NB4 (cell line): ENCODE data around the gene HCK.

Experiments used
- POLR2A ChIP-seq: IDR thresholded peaks from 2 replicates; pipeline ENCODE4 v1.6.1; 2011; ENCODE audit warnings: mild to moderate bottlenecking; ENCODE audit not compliant: insufficient read length; ENCODE audit errors: extremely low read depth
- TF ChIP-seq, protein P1 (sequence below): IDR thresholded peaks from one replicate; pipeline ENCODE4 v1.5.1; 2012; ENCODE audit warnings: low read depth, low read length

DNA sequence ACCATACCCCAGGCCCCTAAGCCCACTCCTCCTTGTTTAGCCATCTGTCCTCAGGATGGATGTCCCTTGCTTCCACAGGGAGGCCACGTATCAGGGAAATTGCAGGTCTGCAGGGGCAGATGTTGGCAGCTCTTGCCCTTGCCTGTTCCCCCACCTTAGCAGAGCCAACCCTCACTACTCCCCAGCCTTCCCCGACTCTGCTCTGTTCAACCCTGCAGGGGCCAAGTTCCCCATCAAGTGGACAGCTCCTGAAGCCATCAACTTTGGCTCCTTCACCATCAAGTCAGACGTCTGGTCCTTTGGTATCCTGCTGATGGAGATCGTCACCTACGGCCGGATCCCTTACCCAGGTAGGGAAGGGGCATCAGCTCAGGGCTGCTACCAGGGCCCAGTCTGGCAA, 46.7 kb downstream of the HCK start:
- TF ChIP-seq POLR2A: no peak
- TF ChIP-seq, protein P1, sequence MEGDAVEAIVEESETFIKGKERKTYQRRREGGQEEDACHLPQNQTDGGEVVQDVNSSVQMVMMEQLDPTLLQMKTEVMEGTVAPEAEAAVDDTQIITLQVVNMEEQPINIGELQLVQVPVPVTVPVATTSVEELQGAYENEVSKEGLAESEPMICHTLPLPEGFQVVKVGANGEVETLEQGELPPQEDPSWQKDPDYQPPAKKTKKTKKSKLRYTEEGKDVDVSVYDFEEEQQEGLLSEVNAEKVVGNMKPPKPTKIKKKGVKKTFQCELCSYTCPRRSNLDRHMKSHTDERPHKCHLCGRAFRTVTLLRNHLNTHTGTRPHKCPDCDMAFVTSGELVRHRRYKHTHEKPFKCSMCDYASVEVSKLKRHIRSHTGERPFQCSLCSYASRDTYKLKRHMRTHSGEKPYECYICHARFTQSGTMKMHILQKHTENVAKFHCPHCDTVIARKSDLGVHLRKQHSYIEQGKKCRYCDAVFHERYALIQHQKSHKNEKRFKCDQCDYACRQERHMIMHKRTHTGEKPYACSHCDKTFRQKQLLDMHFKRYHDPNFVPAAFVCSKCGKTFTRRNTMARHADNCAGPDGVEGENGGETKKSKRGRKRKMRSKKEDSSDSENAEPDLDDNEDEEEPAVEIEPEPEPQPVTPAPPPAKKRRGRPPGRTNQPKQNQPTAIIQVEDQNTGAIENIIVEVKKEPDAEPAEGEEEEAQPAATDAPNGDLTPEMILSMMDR: no peak
